ENCODE results near the gene ANAPC2.

Gene ANAPC2

GRCh38 chr9:137167747-137168572 lies 20.4 kb downstream of the ANAPC2 start:
- Histone ChIP-seq H3K27me3 (ENCODE audit: control insufficient read depth in 3 of 3, insufficient read depth in 3 of 3, low read depth in 1 of 3, low read length in 3 of 3) (peaks cover 27 to 92% (median 86%) of the 10 kb centered on the region in 3 experiments), H3K9me3 (replicated peaks in 1 of 2; ENCODE audit: control insufficient read depth in 2 of 2, insufficient read depth in 1 of 2, low read depth in 1 of 2, low read length in 2 of 2) (peaks cover 0 to 3% of the 10 kb centered on the region in 2 donors), H2BK15ac (ENCODE audit: low read length) (no peak overlapping the region), H3K4me1 (ENCODE audit: control insufficient read depth in 2 of 2, insufficient read depth in 1 of 2, low read depth in 1 of 2, low read length in 2 of 2) (peaks cover 9 to 22% of the 10 kb centered on the region in 2 donors), H2AFZ (ENCODE audit: low read length) (peak overlapping the region; percentile 68), H2BK5ac (ENCODE audit: low read length) (no peak overlapping the region), H3K18ac (ENCODE audit: low read length) (peak overlapping the region; percentile 83), H3K9ac (ENCODE audit: low read depth, low read length, poor library complexity) (peak overlapping the region; percentile 60), H3K79me1 (ENCODE audit: low read depth, low read length) (peaks cover 2% of the 10 kb centered on the region), H2BK12ac (ENCODE audit: low read length) (peak overlapping the region; percentile 58), H3K4me3 (ENCODE audit: low read length in 2 of 2) (peak overlapping the region; percentile 16 to 51), H3K4ac (ENCODE audit: low read length) (no peak overlapping the region), H2BK120ac (ENCODE audit: low read depth, low read length) (no peak overlapping the region), H4K8ac (ENCODE audit: low read depth, low read length) (no peak overlapping the region), H3K4me2 (ENCODE audit: insufficient read depth, low read length, poor library complexity, severe bottlenecking) (peak overlapping the region; percentile 66), H2AK5ac (ENCODE audit: low read depth, low read length) (peak overlapping the region; percentile 97), H3K14ac (ENCODE audit: low read length) (no peak overlapping the region), H3K36me3 (replicated peaks in 1 of 2; ENCODE audit: control insufficient read depth in 2 of 2, insufficient read depth in 2 of 2, low read length in 2 of 2) (no peaks in the 10 kb centered on the region), H3K27ac (replicated peaks; ENCODE audit: low read length) (no peak overlapping the region), H3K23ac (ENCODE audit: low read depth, low read length, poor library complexity) (peak overlapping the region; percentile 65), H4K91ac (ENCODE audit: low read depth, low read length, poor library complexity) (no peak overlapping the region)
- DNase-seq (ENCODE audit: low spot score), result peak; percentile 60
- WGBS, 2 donors (ENCODE audit: extremely low coverage in 2 of 2, insufficient read length in 2 of 2, insufficient replicate concordance in 1 of 2), result no CpG with 5 or more reads among the region's 57 CpGs

GRCh38 chr9:137167277-137167746 lies 21.0 kb downstream of the ANAPC2 start:
- H3K4me3 ChIP-seq (ENCODE audit: low read length in 2 of 2), result no peak overlapping the region
- no peak for DNase-seq (ENCODE audit: low spot score)
- peak overlapping the region; percentile 83 for H3K18ac ChIP-seq (ENCODE audit: low read length)
- no peak overlapping the region for H2BK120ac ChIP-seq (ENCODE audit: low read depth, low read length)
- H3K4me2 ChIP-seq (ENCODE audit: insufficient read depth, low read length, poor library complexity, severe bottlenecking), result peak overlapping the region; percentile 66
- H2AK5ac ChIP-seq (ENCODE audit: low read depth, low read length), result peak overlapping the region; percentile 97
- H3K9me3 ChIP-seq (replicated peaks in 1 of 2; ENCODE audit: control insufficient read depth in 2 of 2, insufficient read depth in 1 of 2, low read depth in 1 of 2, low read length in 2 of 2), result peaks cover 0 to 3% of the 10 kb centered on the region in 2 donors
- no peak overlapping the region for H2BK12ac ChIP-seq (ENCODE audit: low read length)
- H4K91ac ChIP-seq (ENCODE audit: low read depth, low read length, poor library complexity), result no peak overlapping the region
- peak overlapping the region; percentile 60 for H3K9ac ChIP-seq (ENCODE audit: low read depth, low read length, poor library complexity)
- no peaks in the 10 kb centered on the region for H3K36me3 ChIP-seq (replicated peaks in 1 of 2; ENCODE audit: control insufficient read depth in 2 of 2, insufficient read depth in 2 of 2, low read length in 2 of 2)
- H3K23ac ChIP-seq (ENCODE audit: low read depth, low read length, poor library complexity), result no peak overlapping the region
- no peak overlapping the region for H3K4ac ChIP-seq (ENCODE audit: low read length)
- H3K14ac ChIP-seq (ENCODE audit: low read length), result no peak overlapping the region
- no peak overlapping the region for H4K8ac ChIP-seq (ENCODE audit: low read depth, low read length)
- H2AFZ ChIP-seq (ENCODE audit: low read length), result peak overlapping the region; percentile 68
- H3K79me1 ChIP-seq (ENCODE audit: low read depth, low read length), result peaks cover 2% of the 10 kb centered on the region
- no peak overlapping the region for H3K27ac ChIP-seq (replicated peaks; ENCODE audit: low read length)
- H3K27me3 ChIP-seq (ENCODE audit: control insufficient read depth in 3 of 3, insufficient read depth in 3 of 3, low read depth in 1 of 3, low read length in 3 of 3), result peaks cover 32 to 97% (median 93%) of the 10 kb centered on the region in 3 experiments
- H2BK15ac ChIP-seq (ENCODE audit: low read length), result no peak overlapping the region
- peak overlapping the region; percentile 39 for H2BK5ac ChIP-seq (ENCODE audit: low read length)
- WGBS, 2 donors (ENCODE audit: extremely low coverage in 2 of 2, insufficient read length in 2 of 2, insufficient replicate concordance in 1 of 2), result no CpG with 5 or more reads among the region's 44 CpGs
- peaks cover 9 to 22% of the 10 kb centered on the region in 2 donors for H3K4me1 ChIP-seq (ENCODE audit: control insufficient read depth in 2 of 2, insufficient read depth in 1 of 2, low read depth in 1 of 2, low read length in 2 of 2)

DNA sequence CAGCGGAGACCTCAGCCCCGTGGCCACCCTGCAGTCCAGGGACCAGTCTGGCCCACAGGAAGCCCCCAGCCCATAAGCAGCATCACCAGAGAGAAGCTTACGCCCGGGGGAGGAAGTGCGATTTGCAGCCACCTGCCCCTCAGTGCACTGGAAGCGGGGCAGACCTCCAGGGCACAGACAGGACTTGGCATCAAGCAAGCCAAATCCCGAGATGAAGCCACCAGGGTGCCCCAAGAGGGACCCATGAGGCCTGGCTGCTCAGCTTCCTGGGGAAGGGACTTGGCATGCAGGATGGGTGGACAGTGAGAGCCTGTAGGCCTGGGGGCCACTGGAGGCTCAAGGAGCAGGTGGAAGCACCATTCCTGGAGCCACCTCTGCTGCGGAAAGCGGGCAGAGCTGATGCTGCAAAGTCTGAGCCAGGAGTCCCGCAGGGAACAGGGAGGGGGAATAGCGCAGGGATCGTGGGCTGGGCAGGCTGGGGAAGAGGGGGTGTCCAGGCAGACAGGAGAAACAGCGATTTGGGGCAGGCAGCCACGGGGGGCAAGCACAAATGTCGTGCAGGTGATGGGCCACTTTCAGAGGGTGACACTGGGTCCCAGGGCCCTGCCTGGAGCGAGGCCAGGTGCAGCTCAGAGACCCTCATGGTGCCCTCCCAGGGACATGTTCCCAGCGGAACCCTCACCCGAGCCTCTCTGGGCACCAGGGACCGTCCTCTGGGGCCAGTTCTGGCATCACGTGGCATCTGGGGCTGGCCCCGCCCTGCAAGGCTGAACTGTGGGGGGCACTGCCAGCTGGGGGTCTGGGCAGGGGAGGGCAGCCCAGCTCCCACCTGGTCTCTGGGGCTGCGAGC lies 21.8 kb downstream of the ANAPC2 start:
- Histone ChIP-seq H3K23ac (ENCODE audit: low read depth, low read length, poor library complexity) (peak overlapping the region; percentile 65), H3K4me2 (ENCODE audit: insufficient read depth, low read length, poor library complexity, severe bottlenecking) (no peak overlapping the region), H3K9me3 (replicated peaks in 1 of 2; ENCODE audit: control insufficient read depth in 2 of 2, insufficient read depth in 1 of 2, low read depth in 1 of 2, low read length in 2 of 2) (peaks cover 0 to 3% of the 10 kb centered on the region in 2 donors), H2BK120ac (ENCODE audit: low read depth, low read length) (no peak overlapping the region), H3K79me1 (ENCODE audit: low read depth, low read length) (peaks cover 2% of the 10 kb centered on the region), H3K36me3 (replicated peaks in 1 of 2; ENCODE audit: control insufficient read depth in 2 of 2, insufficient read depth in 2 of 2, low read length in 2 of 2) (no peaks in the 10 kb centered on the region), H3K9ac (ENCODE audit: low read depth, low read length, poor library complexity) (peak overlapping the region; percentile 60), H3K27ac (replicated peaks; ENCODE audit: low read length) (no peak overlapping the region), H3K4me3 (ENCODE audit: low read length in 2 of 2) (no peak overlapping the region), H2BK12ac (ENCODE audit: low read length) (peak overlapping the region; percentile 73), H3K4ac (ENCODE audit: low read length) (no peak overlapping the region), H3K14ac (ENCODE audit: low read length) (peak overlapping the region; percentile 89), H3K4me1 (ENCODE audit: control insufficient read depth in 2 of 2, insufficient read depth in 1 of 2, low read depth in 1 of 2, low read length in 2 of 2) (peaks cover 9 to 22% of the 10 kb centered on the region in 2 donors), H4K91ac (ENCODE audit: low read depth, low read length, poor library complexity) (no peak overlapping the region), H2AFZ (ENCODE audit: low read length) (no peak overlapping the region), H2BK15ac (ENCODE audit: low read length) (peak overlapping the region; percentile 85), H3K18ac (ENCODE audit: low read length) (peak overlapping the region; percentile 57), H4K8ac (ENCODE audit: low read depth, low read length) (no peak overlapping the region), H3K27me3 (ENCODE audit: control insufficient read depth in 3 of 3, insufficient read depth in 3 of 3, low read depth in 1 of 3, low read length in 3 of 3) (peaks cover 34 to 98% (median 97%) of the 10 kb centered on the region in 3 experiments), H2AK5ac (ENCODE audit: low read depth, low read length) (peak overlapping the region; percentile 97), H2BK5ac (ENCODE audit: low read length) (peak overlapping the region; percentile 39)
- no peak for DNase-seq (ENCODE audit: low spot score)
- no CpG with 5 or more reads among the region's 22 CpGs for WGBS, 2 donors (ENCODE audit: extremely low coverage in 2 of 2, insufficient read length in 2 of 2, insufficient replicate concordance in 1 of 2)

All from neuronal stem cell (in vitro differentiated cells).